Duodenal mucosa (tissue), 2 donors: Measurements from ENCODE around the gene LMNTD2.

Experiments
- H3K27ac ChIP-seq: one replicate; pipeline ENCODE4 v1.7.0; 2013; ENCODE audit warnings: low read depth, low read length
- H3K27me3 ChIP-seq, 2 donors: one replicate each; pipeline ENCODE4 v1.7.0; 2013; ENCODE audit warnings: low read length in 2 of 2, control low read depth in 1 of 2; ENCODE audit not compliant: insufficient read depth in 2 of 2, control insufficient read depth in 1 of 2
- H3K36me3 ChIP-seq, 2 donors: one replicate each; pipeline ENCODE4 v1.7.0; 2013; ENCODE audit warnings: low read length in 2 of 2, control low read depth in 1 of 2; ENCODE audit not compliant: insufficient read depth in 2 of 2, control insufficient read depth in 1 of 2
- H3K4me1 ChIP-seq, 2 donors: one replicate each; pipeline ENCODE4 v1.7.0; 2013; ENCODE audit warnings: low read length in 2 of 2, control low read depth in 1 of 2; ENCODE audit not compliant: insufficient read depth in 2 of 2, control insufficient read depth in 1 of 2
- H3K4me3 ChIP-seq, 2 donors: one replicate each; pipeline ENCODE4 v1.7.0; 2013; ENCODE audit warnings: low read length in 2 of 2, low read depth in 1 of 2
- H3K9ac ChIP-seq, 2 donors: one replicate each; pipeline ENCODE4 v1.7.0; 2013; ENCODE audit warnings: low read length in 2 of 2, low read depth in 1 of 2
- H3K9me3 ChIP-seq, 2 donors: one replicate each; pipeline ENCODE4 v1.7.0; 2013; ENCODE audit warnings: low read length in 2 of 2, control low read depth in 1 of 2; ENCODE audit not compliant: control insufficient read depth in 1 of 2

The LMNTD2 gene

GRCh38 chr11:601573-602245 is 41.2 kb upstream of the LMNTD2 start:
- Histone ChIP-seq H3K36me3 (peaks cover 45 to 83% of the 10 kb centered on the region in 2 donors), H3K27me3 (no peaks in the 10 kb centered on the region), H3K9ac (no peak overlapping the region), H3K27ac (no peak overlapping the region), H3K4me3 (no peak overlapping the region), H3K9me3 (no peaks in the 10 kb centered on the region), H3K4me1 (no peaks in the 10 kb centered on the region)

DNA sequence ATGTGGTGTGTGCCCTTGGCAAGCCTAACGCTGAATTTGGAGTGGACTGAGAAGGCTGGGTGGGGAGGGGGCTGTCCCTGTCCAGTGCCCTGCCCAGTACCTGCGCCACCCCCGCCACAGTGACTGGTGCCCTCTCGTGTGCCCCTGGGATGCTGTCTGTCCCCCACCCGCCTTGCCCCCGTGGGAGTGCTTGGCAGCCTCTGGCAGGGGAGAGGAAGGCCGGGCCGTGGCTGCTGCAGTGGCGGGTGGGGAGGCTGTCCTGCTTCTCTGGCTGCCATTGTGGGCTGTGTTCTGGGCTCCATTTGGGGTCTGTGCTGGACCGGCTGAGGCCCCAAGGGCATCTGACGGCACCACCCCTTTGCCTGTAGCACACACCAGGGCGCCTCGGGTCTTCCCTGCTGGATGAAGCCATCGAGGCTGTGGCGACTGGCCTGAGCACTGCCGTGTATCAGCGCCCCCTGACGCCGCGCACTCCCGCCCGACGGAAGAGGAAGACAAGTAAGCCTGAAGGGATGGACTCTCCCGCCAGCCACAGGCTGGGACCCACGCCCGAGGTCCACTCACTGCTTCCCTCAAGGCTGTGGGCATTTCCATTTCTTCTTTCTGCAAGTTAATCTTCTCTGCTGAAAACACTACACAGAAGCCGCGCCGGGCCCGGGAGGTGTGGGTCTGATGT is 37.6 kb upstream of the LMNTD2 start:
- H3K36me3 ChIP-seq, result peaks cover 41 to 83% of the 10 kb centered on the region in 2 donors
- H3K4me1 ChIP-seq, result no peaks in the 10 kb centered on the region
- H3K27ac ChIP-seq, result no peak overlapping the region
- no peaks in the 10 kb centered on the region for H3K9me3 ChIP-seq
- H3K27me3 ChIP-seq, result no peaks in the 10 kb centered on the region
- no peak overlapping the region for H3K4me3 ChIP-seq
- no peak overlapping the region for H3K9ac ChIP-seq

- Histone ChIP-seq H3K36me3 (peaks cover 48 to 85% of the 10 kb centered on the region in 2 donors), H3K27ac (no peak overlapping the region), H3K9ac (no peak overlapping the region), H3K4me1 (no peaks in the 10 kb centered on the region), H3K9me3 (no peaks in the 10 kb centered on the region), H3K27me3 (no peaks in the 10 kb centered on the region), H3K4me3 (no peak overlapping the region)
These were observed 36.7 kb upstream of the LMNTD2 start for GRCh38 chr11:597166-597725.

GRCh38 chr11:596374-596773 is 35.8 kb upstream of the LMNTD2 start:
- Histone ChIP-seq H3K4me3 (no peak overlapping the region), H3K36me3 (peaks cover 48 to 81% of the 10 kb centered on the region in 2 donors), H3K27ac (no peak overlapping the region), H3K9me3 (no peaks in the 10 kb centered on the region), H3K9ac (no peak overlapping the region), H3K27me3 (no peaks in the 10 kb centered on the region), H3K4me1 (no peaks in the 10 kb centered on the region)

- no peak overlapping the region for H3K4me3 ChIP-seq
- H3K4me1 ChIP-seq, result no peaks in the 10 kb centered on the region
- peaks cover 56 to 85% of the 10 kb centered on the region in 2 donors for H3K36me3 ChIP-seq
- no peaks in the 10 kb centered on the region for H3K27me3 ChIP-seq
- no peaks in the 10 kb centered on the region for H3K9me3 ChIP-seq
- H3K27ac ChIP-seq, result no peak overlapping the region
- H3K9ac ChIP-seq, result no peak overlapping the region
These were observed 34.9 kb upstream of the LMNTD2 start for GRCh38 chr11:595400-595799.

DNA sequence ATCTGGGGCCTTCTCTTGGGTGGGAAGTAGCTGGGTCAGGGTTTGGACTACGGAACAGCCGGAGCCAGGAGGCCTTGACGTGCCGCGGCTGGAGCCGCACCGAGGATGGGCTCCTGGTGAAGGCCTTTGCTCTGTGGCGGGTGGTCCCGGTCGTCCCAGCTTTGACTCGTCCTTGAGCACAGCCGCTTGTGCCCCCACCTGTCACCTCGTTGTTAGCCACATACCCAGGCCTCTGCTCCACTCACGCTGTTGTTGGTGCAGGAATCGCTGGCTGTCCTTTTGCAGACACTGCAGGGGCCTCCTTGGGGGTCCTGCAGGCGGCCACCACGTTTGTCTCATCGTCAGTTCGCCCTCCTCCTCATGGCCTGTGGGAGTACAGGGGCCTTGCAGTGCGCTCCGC is 32.8 kb upstream of the LMNTD2 start:
- H3K27ac ChIP-seq, result no peak overlapping the region
- no peaks in the 10 kb centered on the region for H3K4me1 ChIP-seq
- H3K9ac ChIP-seq, result no peak overlapping the region
- peaks cover 55 to 87% of the 10 kb centered on the region in 2 donors for H3K36me3 ChIP-seq
- no peaks in the 10 kb centered on the region for H3K27me3 ChIP-seq
- no peaks in the 10 kb centered on the region for H3K9me3 ChIP-seq
- H3K4me3 ChIP-seq, result no peak overlapping the region

DNA sequence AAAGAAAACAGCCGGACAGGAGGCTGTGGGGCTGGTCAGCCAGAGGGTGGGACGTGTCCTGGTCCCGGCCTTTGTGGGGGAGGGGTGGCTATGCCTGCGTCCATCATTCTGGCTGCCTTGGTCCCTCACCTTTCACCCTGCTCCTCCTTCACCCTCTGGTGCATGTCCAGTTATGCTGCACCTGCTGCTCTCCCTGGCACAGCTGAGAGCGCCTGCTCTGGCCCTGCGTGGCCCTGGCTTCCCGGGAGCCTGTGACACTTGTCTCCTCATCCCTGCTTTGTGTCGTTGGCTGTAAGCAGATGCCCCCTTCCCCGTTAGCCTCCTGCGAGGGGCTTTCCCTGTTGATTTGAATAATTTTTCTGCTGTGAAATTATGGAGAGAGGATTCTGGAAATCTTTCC is 32.4 kb upstream of the LMNTD2 start:
- peaks cover 3% of the 10 kb centered on the region in 2 donors for H3K4me1 ChIP-seq
- H3K9ac ChIP-seq, result no peak overlapping the region
- no peaks in the 10 kb centered on the region for H3K9me3 ChIP-seq
- no peak overlapping the region for H3K4me3 ChIP-seq
- peaks cover 52 to 86% of the 10 kb centered on the region in 2 donors for H3K36me3 ChIP-seq
- H3K27me3 ChIP-seq, result no peaks in the 10 kb centered on the region
- no peak overlapping the region for H3K27ac ChIP-seq

DNA sequence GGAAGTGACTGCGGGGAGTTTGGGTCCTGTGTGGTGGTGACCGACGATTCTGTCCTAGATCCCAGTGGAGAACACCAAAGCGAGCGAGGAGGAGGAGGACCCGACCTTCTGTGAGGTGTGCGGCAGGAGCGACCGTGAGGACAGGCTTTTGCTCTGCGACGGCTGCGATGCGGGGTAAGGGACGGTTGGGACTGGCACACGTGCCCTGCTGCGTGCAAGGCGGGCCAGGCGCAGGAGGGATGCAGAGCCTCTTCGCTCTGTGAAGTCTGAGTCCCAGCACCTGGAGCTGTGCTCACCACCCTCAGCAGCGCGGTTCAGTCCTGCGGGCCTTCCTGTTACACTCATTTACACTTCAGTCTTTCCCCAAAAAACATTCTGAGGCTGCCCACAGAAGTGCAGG is 32.0 kb upstream of the LMNTD2 start:
- H3K4me3 ChIP-seq, result no peak overlapping the region
- H3K9ac ChIP-seq, result no peak overlapping the region
- no peak overlapping the region for H3K27ac ChIP-seq
- peaks cover 51 to 86% of the 10 kb centered on the region in 2 donors for H3K36me3 ChIP-seq
- H3K9me3 ChIP-seq, result no peaks in the 10 kb centered on the region
- peaks cover 6 to 7% of the 10 kb centered on the region in 2 donors for H3K4me1 ChIP-seq
- H3K27me3 ChIP-seq, result no peaks in the 10 kb centered on the region

DNA sequence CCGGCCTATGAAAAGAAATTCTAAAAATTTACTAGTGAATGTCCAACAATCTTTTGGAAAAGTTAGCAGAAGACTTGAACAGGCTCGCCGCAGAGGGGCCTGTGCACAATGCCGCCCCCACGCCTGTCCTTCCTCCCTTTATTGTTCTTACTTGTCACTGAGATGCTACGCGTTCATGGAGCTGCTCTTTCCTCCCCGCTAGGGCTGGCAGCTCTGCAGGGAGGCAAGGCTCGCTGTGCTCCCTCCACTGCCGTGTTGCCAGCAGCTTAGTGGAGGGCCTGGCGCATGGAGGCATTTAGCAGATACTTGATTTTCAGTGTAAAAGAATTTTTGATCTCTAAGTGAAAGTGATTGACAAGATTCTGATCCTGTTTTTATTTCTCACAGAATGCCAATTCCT is 30.5 kb upstream of the LMNTD2 start:
- no peak overlapping the region for H3K4me3 ChIP-seq
- H3K27ac ChIP-seq, result no peak overlapping the region
- H3K27me3 ChIP-seq, result no peaks in the 10 kb centered on the region
- H3K36me3 ChIP-seq, result peaks cover 63 to 88% of the 10 kb centered on the region in 2 donors
- peaks cover 11 to 19% of the 10 kb centered on the region in 2 donors for H3K4me1 ChIP-seq
- H3K9me3 ChIP-seq, result no peaks in the 10 kb centered on the region
- H3K9ac ChIP-seq, result no peak overlapping the region

DNA sequence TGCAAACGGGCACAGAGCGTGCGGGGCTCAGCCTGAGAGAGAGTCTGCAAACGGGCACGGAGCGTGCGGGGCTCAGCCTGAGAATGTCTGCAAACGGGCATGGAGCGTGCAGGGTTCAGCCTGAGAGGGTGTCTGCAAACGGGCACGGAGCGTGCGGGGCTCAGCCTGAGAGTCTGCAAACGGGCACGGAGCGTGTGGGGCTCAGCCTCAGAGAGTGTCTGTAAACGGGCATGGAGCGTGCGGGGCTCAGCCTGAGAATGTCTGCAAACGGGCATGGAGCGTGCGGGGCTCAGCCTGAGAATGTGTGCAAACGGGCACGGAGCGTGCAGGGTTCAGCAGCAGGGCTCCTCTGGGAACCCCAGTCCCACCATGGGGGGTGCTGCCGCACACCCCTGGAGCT is 29.3 kb upstream of the LMNTD2 start:
- peaks cover 55 to 84% of the 10 kb centered on the region in 2 donors for H3K36me3 ChIP-seq

More for the DNA sequence above, 29.3 kb upstream of the LMNTD2 start:
- Histone ChIP-seq H3K4me1 (peaks cover 11 to 19% of the 10 kb centered on the region in 2 donors), H3K9me3 (no peaks in the 10 kb centered on the region), H3K27ac (no peak overlapping the region), H3K9ac (no peak overlapping the region), H3K4me3 (no peak overlapping the region), H3K27me3 (no peaks in the 10 kb centered on the region)
